H1 (cell line): Measurements from ENCODE around the gene KRT6C. TPM values are rescaled to one million over a fixed set of nuclear protein-coding genes. Genes with fewer than 3 reads are reported as not detected.

Experiments used
- CTCF ChIA-PET: fragments of 300-600 bp; sonication (Branson Sonifier 250); formaldehyde crosslinking; loops from one replicate; lab custom pipeline; 2021; ENCODE audit not compliant: partially characterized antibody; lab: Charles Lee
- POLR2A ChIA-PET: fragments of 300-600 bp; sonication (Branson Sonifier 250); formaldehyde crosslinking; loops from one replicate; lab custom pipeline; 2021; ENCODE audit warnings: inconsistent platforms; ENCODE audit not compliant: partially characterized antibody; lab: Charles Lee
- DNase-seq, 2 experiments: peaks; one replicate each; pipeline versions ENCODE4 v3.0.0 to v3.0.0-alpha.2; 2010 to 2022; ENCODE audit warnings: low spot score in 2 of 2, low read depth in 1 of 2, mixed read lengths in 1 of 2
- FAIRE-seq: peaks from 2 replicates; lab custom pipeline; 2011; peaks lifted over from hg19 to GRCh38; lab: Jason Lieb, UNC
- H2AFZ ChIP-seq: 2 replicates; pipeline ENCODE4 v1.8.1; 2012; ENCODE audit warnings: low read length, inconsistent platforms
- H2AK5ac ChIP-seq: 2 replicates; pipeline ENCODE4 v1.6.1; 2013; ENCODE audit warnings: low read depth, low read length
- H2BK120ac ChIP-seq: replicated peaks from 2 replicates; pipeline ENCODE3; 2013; ENCODE audit warnings: low read depth, low read length, inconsistent platforms
- H2BK12ac ChIP-seq: 2 replicates; pipeline ENCODE4 v1.6.1; 2013; ENCODE audit warnings: low read depth, low read length
- H2BK15ac ChIP-seq: 2 replicates; pipeline ENCODE4 v1.6.1; 2013; ENCODE audit warnings: low read length
- H2BK20ac ChIP-seq: 2 replicates; pipeline ENCODE4 v1.6.1; 2013; ENCODE audit warnings: low read length
- H2BK5ac ChIP-seq: 2 replicates; pipeline ENCODE4 v1.6.1; 2013; ENCODE audit warnings: low read depth, low read length
- H3K14ac ChIP-seq: 2 replicates; pipeline ENCODE4 v1.6.1; 2013; ENCODE audit warnings: inconsistent platforms; ENCODE audit not compliant: insufficient read length
- H3K18ac ChIP-seq: 2 replicates; pipeline ENCODE4 v1.6.1; 2013; ENCODE audit warnings: low read length; ENCODE audit errors: extremely low read depth
- H3K23ac ChIP-seq: 2 replicates; pipeline ENCODE4 v1.6.1; 2013; ENCODE audit warnings: inconsistent platforms; ENCODE audit not compliant: insufficient read length
- H3K23me2 ChIP-seq: 2 replicates; pipeline ENCODE4 v1.6.1; 2013; ENCODE audit warnings: low read depth, low read length
- H3K27ac ChIP-seq: 2 replicates; pipeline ENCODE4 v1.6.1; 2011; ENCODE audit warnings: low read depth, low read length, inconsistent platforms
- H3K27me3 ChIP-seq, 4 experiments: replicated peaks in 1 of 4; 1 replicate in 1 of 4; 2 replicates in 3 of 4; pipeline versions ENCODE4 v1.6.1 to v1.8.1; 2011 to 2013; ENCODE audit warnings: low read length in 3 of 4, mild to moderate bottlenecking in 3 of 4, inconsistent platforms in 2 of 4, mixed read lengths in 2 of 4, moderate library complexity in 1 of 4; ENCODE audit not compliant: control insufficient read depth in 3 of 4, insufficient read depth in 3 of 4; ENCODE audit errors: extremely low read depth in 1 of 4
- H3K36me3 ChIP-seq, 4 experiments: 2 replicates each; pipeline versions ENCODE4 v1.6.1 to v1.8.1; 2011 to 2013; ENCODE audit warnings: mild to moderate bottlenecking in 4 of 4, low read length in 3 of 4, moderate library complexity in 2 of 4, control low read depth in 1 of 4, inconsistent platforms in 1 of 4; ENCODE audit not compliant: insufficient read depth in 4 of 4, control insufficient read depth in 2 of 4
- H3K4ac ChIP-seq: replicated peaks from 2 replicates; pipeline ENCODE3; 2013; ENCODE audit warnings: low read length, low read depth, mixed read lengths, inconsistent platforms; ENCODE audit not compliant: insufficient read length
- H3K4me1 ChIP-seq, 4 experiments: replicated peaks in 1 of 4; 1 replicate in 1 of 4; 2 replicates in 3 of 4; pipeline versions ENCODE4 v1.6.1 to v1.8.1; 2011 to 2013; ENCODE audit warnings: low read length in 3 of 4, inconsistent platforms in 2 of 4, mixed read lengths in 1 of 4; ENCODE audit not compliant: insufficient read depth in 4 of 4, control insufficient read depth in 3 of 4
- H3K4me2 ChIP-seq, 2 experiments: 2 replicates each; pipeline versions ENCODE4 v1.6.1 to v1.8.1; 2011 to 2013; ENCODE audit warnings: low read depth in 2 of 2, low read length in 2 of 2, control low read depth in 1 of 2, inconsistent platforms in 1 of 2, mild to moderate bottlenecking in 1 of 2; ENCODE audit not compliant: insufficient read depth in 1 of 2
- H3K4me3 ChIP-seq, 4 experiments: fragments of 200-600, 300-600 bp in 1 of 4; sonication (generic), shearing (Covaris generic), sonication (Bioruptor Twin) in 1 of 4; 2 replicates each; pipeline versions ENCODE4 v1.5.1 to v1.8.1; 2011 to 2016; ENCODE audit warnings: low read length in 4 of 4, low read depth in 3 of 4, control low read depth in 2 of 4, inconsistent platforms in 2 of 4, mild to moderate bottlenecking in 2 of 4, mixed read lengths in 1 of 4, moderate library complexity in 1 of 4; ENCODE audit not compliant: insufficient read depth in 2 of 4; ENCODE audit errors: extremely low read depth in 1 of 4
- H3K56ac ChIP-seq: replicated peaks from 2 replicates; pipeline ENCODE3; 2013; ENCODE audit warnings: low read depth, mild to moderate bottlenecking, mixed read lengths, low read length, inconsistent platforms; ENCODE audit not compliant: insufficient read length
- H3K79me1 ChIP-seq: 2 replicates; pipeline ENCODE4 v1.6.1; 2013; ENCODE audit warnings: low read depth, low read length, control low read depth
- H3K79me2 ChIP-seq, 2 experiments: 2 replicates each; pipeline versions ENCODE4 v1.6.1 to v1.8.1; 2012 to 2013; ENCODE audit warnings: low read length in 2 of 2, mild to moderate bottlenecking in 2 of 2, inconsistent platforms in 1 of 2; ENCODE audit not compliant: insufficient read depth in 2 of 2, control insufficient read depth in 1 of 2
- H3K9ac ChIP-seq, 4 experiments: replicated peaks in 1 of 4; 1 replicate in 1 of 4; 2 replicates in 3 of 4; pipeline versions ENCODE4 v1.6.1 to v1.8.1; 2011 to 2013; ENCODE audit warnings: low read depth in 3 of 4, low read length in 3 of 4, control low read depth in 2 of 4, mild to moderate bottlenecking in 2 of 4, moderate library complexity in 2 of 4, inconsistent platforms in 1 of 4; ENCODE audit errors: extremely low read depth in 1 of 4
- H3K9me3 ChIP-seq, 2 experiments: 2 replicates each; pipeline versions ENCODE4 v1.6.1 to v1.8.1; 2012 to 2013; ENCODE audit warnings: mild to moderate bottlenecking in 2 of 2, moderate library complexity in 2 of 2, control low read depth in 1 of 2, inconsistent platforms in 1 of 2, low read depth in 1 of 2, low read length in 1 of 2, mixed read lengths in 1 of 2; ENCODE audit not compliant: insufficient read depth in 2 of 2
- H4K20me1 ChIP-seq, 2 experiments: replicated peaks in 1 of 2; 2 replicates each; pipeline versions ENCODE3 to v1.8.1; 2011 to 2013; ENCODE audit warnings: inconsistent platforms in 2 of 2, low read length in 2 of 2, mild to moderate bottlenecking in 1 of 2; ENCODE audit not compliant: insufficient read depth in 2 of 2, control insufficient read depth in 1 of 2
- H4K5ac ChIP-seq: 2 replicates; pipeline ENCODE4 v1.6.1; 2013; ENCODE audit warnings: low read length, low read depth, mixed read lengths, inconsistent platforms; ENCODE audit not compliant: insufficient read length
- H4K8ac ChIP-seq: 2 replicates; pipeline ENCODE4 v1.8.0; 2013; ENCODE audit warnings: mild to moderate bottlenecking, moderate library complexity, low read length, inconsistent platforms; ENCODE audit not compliant: insufficient read depth; ENCODE audit errors: extremely low read depth
- H4K91ac ChIP-seq: replicated peaks from 2 replicates; pipeline ENCODE3; 2013; ENCODE audit warnings: low read length, mixed read lengths, inconsistent platforms; ENCODE audit not compliant: insufficient read length
- BACH1 ChIP-seq: IDR thresholded peaks from 2 replicates; pipeline ENCODE4 v1.6.1; 2012; ENCODE audit warnings: low read length, improper control_type of control experiment
- CHD1 ChIP-seq: IDR thresholded peaks from 2 replicates; pipeline ENCODE4 v1.6.1; 2012; ENCODE audit warnings: low read depth, low read length, improper control_type of control experiment
- CTBP2 ChIP-seq: IDR thresholded peaks from 2 replicates; pipeline ENCODE4 v1.7.0; 2011; ENCODE audit warnings: borderline replicate concordance, mild to moderate bottlenecking, moderate library complexity, mixed read lengths, low read length; ENCODE audit not compliant: insufficient read depth, insufficient read length
- EZH2 ChIP-seq: fragments of 200-600 bp; sonication (generic); IDR thresholded peaks from 2 replicates; pipeline ENCODE4 v1.7.1; 2012; ENCODE audit warnings: low read depth, mild to moderate bottlenecking, moderate library complexity, low read length, inconsistent platforms; ENCODE audit not compliant: severe bottlenecking
- NRF1 ChIP-seq: IDR thresholded peaks from 2 replicates; pipeline ENCODE4 v1.6.1; 2011; ENCODE audit warnings: mild to moderate bottlenecking, low read depth, low read length, improper control_type of control experiment
- POLR2AphosphoS5 ChIP-seq: IDR thresholded peaks from 2 replicates; pipeline ENCODE4 v1.6.1; 2011; ENCODE audit warnings: low read depth, low read length
- RFX5 ChIP-seq: IDR thresholded peaks from 2 replicates; pipeline ENCODE4 v1.6.1; 2011; ENCODE audit warnings: low read depth, low read length, improper control_type of control experiment, borderline replicate concordance
- RXRA ChIP-seq: IDR thresholded peaks from 2 replicates; pipeline ENCODE4 v1.6.1; 2011; ENCODE audit warnings: low read depth, mild to moderate bottlenecking, low read length, moderate library complexity; ENCODE audit not compliant: insufficient read depth
- SIX5 ChIP-seq: IDR thresholded peaks from 2 replicates; pipeline ENCODE4 v1.6.1; 2011; ENCODE audit warnings: mild to moderate bottlenecking, low read depth, low read length
- ZNF274 ChIP-seq: IDR thresholded peaks from 2 replicates; pipeline ENCODE4 v1.7.0; 2012; ENCODE audit warnings: low read length, borderline replicate concordance; ENCODE audit errors: extremely low read depth
- WGBS, 2 experiments: shearing (Covaris generic) in 1 of 2; methylation state at CpG; one replicate each; pipeline versions ENCODE4 v1.1.6 to v1.1.7; 2013 to 2015; ENCODE audit warnings: low lambda C conversion rate in 2 of 2, mixed read lengths in 2 of 2, inconsistent platforms in 1 of 2, low coverage in 1 of 2, missing lambda C conversion rate in 1 of 2; ENCODE audit not compliant: insufficient replicate concordance in 2 of 2, insufficient coverage in 1 of 2, insufficient read length in 1 of 2; ENCODE audit errors: extremely low coverage in 1 of 2, missing lambda C conversion rate in 1 of 2; 5-methylcytosine and 5-hydroxymethylcytosine counted together
- polyA plus RNA-seq, 7 experiments: library from polyadenylated mRNA; depleted of rRNA in 3 of 7; stranded (reverse) in 5 of 7; unstranded in 2 of 7; fragments of >200 nt in 5 of 7; fragments of 200-250 nt in 2 of 7; gene quantifications; 1 replicate in 5 of 7; 2 replicates in 1 of 7; 4 replicates in 1 of 7; pipeline versions ENCODE4 v1.2.1 to v1.2.3, GENCODE V29; 2011 to 2013; ENCODE audit warnings: missing spikeins in 2 of 7, mixed read lengths in 2 of 7
- total RNA-seq: library from RNA; stranded (reverse); fragmentation: NEBNext Ultra II Directional; extraction: Animal tissue kit (Norgen Biotek cat#: 25700); gene quantifications from 2 replicates; pipeline ENCODE4 v1.2.1, GENCODE V29; 2021
- TF ChIP-seq, protein P1 (sequence below): IDR thresholded peaks from 2 replicates; pipeline ENCODE4 v1.6.1; 2012; ENCODE audit warnings: inconsistent platforms
- TF ChIP-seq, protein P2 (sequence below): IDR thresholded peaks from 2 replicates; pipeline ENCODE4 v1.6.1; 2012; ENCODE audit warnings: inconsistent platforms

The KRT6C gene
- total and polyA plus RNA-seq, 2 of the 8 experiments (the other 6 are each of a cell fraction or from before 2014, with no cell fraction given) = not detected

DNA sequence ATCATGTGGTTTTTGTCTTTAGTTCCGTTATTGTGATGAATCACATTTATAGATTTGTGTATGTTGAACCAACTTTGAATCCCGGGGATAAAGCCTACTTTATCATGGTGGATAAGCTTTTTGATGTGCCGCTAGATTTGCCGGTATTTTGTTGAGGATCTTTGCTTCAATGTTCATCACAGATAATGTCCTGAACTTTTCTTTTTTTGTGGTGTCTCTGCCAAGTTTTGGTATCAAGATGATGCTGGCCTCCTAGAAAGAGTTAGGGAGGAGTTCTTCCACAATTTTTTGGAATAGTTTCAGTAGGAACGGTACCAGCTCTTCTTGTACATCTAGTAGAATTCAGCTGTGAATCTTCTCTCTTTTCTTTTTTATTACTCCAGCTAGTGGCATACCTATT is 14.7 kb downstream of the KRT6C start:
- H4K5ac ChIP-seq = no peak overlapping the region
- 85% methylated on average over 5 of the region's 5 CpGs; no CpG with 5 or more reads in 1 of the 2 experiments for WGBS, 2 experiments
- no peak for DNase-seq
- CTCF ChIA-PET = interaction anchor here (0.6 to 1.4 kb wide), 3 partner anchors 10 to 1072 kb away, joined by 3 to 4 read pairs (median 4); no protein-coding TSS in a partner anchor
- no peak overlapping the region for H2BK20ac ChIP-seq
- no peak overlapping the region for H3K27ac ChIP-seq
- H3K4me2 ChIP-seq = no peak overlapping the region
- H3K18ac ChIP-seq = no peak overlapping the region
- no peak overlapping the region for H4K91ac ChIP-seq
- H3K79me1 ChIP-seq = no peaks in the 10 kb centered on the region
- TF ChIP-seq CTBP2 (no peak), RXRA (no peak), EZH2 (no peak), ZNF274 (no peak), NRF1 (no peak), POLR2AphosphoS5 (no peak), BACH1 (no peak), RFX5 (no peak), CHD1 (no peak), SIX5 (no peak)
- TF ChIP-seq, protein P1, sequence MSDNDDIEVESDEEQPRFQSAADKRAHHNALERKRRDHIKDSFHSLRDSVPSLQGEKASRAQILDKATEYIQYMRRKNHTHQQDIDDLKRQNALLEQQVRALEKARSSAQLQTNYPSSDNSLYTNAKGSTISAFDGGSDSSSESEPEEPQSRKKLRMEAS = no peak
- TF ChIP-seq, protein P2, sequence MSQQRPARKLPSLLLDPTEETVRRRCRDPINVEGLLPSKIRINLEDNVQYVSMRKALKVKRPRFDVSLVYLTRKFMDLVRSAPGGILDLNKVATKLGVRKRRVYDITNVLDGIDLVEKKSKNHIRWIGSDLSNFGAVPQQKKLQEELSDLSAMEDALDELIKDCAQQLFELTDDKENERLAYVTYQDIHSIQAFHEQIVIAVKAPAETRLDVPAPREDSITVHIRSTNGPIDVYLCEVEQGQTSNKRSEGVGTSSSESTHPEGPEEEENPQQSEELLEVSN = no peak
- TF ChIP-seq, all 59 proteins: peak for 0
- Histone ChIP-seq H2BK120ac (no peak overlapping the region), H3K23ac (no peak overlapping the region), H3K36me3 (no peaks in the 10 kb centered on the region), H2BK15ac (no peak overlapping the region), H3K4ac (no peak overlapping the region), H3K14ac (no peak overlapping the region), H2AK5ac (no peak overlapping the region), H3K56ac (no peak overlapping the region), H2AFZ (no peak overlapping the region), H3K4me3 (no peak overlapping the region), H2BK12ac (no peak overlapping the region), H3K79me2 (no peaks in the 10 kb centered on the region), H3K27me3 (no peaks in the 10 kb centered on the region), H3K4me1 (no peaks in the 10 kb centered on the region), H4K8ac (no peak overlapping the region), H3K9me3 (no peaks in the 10 kb centered on the region), H3K23me2 (no peaks in the 10 kb centered on the region), H2BK5ac (no peak overlapping the region), H4K20me1 (no peaks in the 10 kb centered on the region), H3K9ac (no peak overlapping the region)
- FAIRE-seq = no peak
- POLR2A ChIA-PET = no interaction called here
